Epidermal melanocyte (primary cell): ENCODE measurements around the gene PSMB3.
"Not testable (repeated sequence)": the region's sequence is repeated elsewhere in the genome, so short reads cannot be mapped to it uniquely, and the experiment has no call there.

Experiments used
- DNase-seq: peaks from one replicate; pipeline ENCODE4 v3.0.0; 2011; ENCODE audit warnings: low spot score; ENCODE audit not compliant: insufficient read length

Gene PSMB3

GRCh38 chr17:38716368-38717005, 36.1 kb upstream of the PSMB3 start:
- DNase-seq: no peak

GRCh38 chr17:38717139-38717745, 35.3 kb upstream of the PSMB3 start:
- DNase-seq: no peak

GRCh38 chr17:38719289-38719942, 33.1 kb upstream of the PSMB3 start:
- no peak for DNase-seq

- DNase-seq: no peak
Observed at GRCh38 chr17:38719943-38720641, 32.4 kb upstream of the PSMB3 start.

- no peak for DNase-seq
Observed at GRCh38 chr17:38720941-38721340, 31.6 kb upstream of the PSMB3 start.

GRCh38 chr17:38721802-38722201, 30.7 kb upstream of the PSMB3 start:
- DNase-seq: no peak

GRCh38 chr17:38724337-38724988, 28.1 kb upstream of the PSMB3 start:
- no peak for DNase-seq

- no peak for DNase-seq
Observed at GRCh38 chr17:38725066-38725465, 27.5 kb upstream of the PSMB3 start.

GRCh38 chr17:38726145-38726544, 26.4 kb upstream of the PSMB3 start:
- not testable (repeated sequence) for DNase-seq

GRCh38 chr17:38727736-38728135, 24.8 kb upstream of the PSMB3 start:
- DNase-seq: no peak

GRCh38 chr17:38728290-38728831, 24.2 kb upstream of the PSMB3 start:
- no peak for DNase-seq

- no peak for DNase-seq
Observed at GRCh38 chr17:38729368-38729885, 23.1 kb upstream of the PSMB3 start.

GRCh38 chr17:38729886-38730525, 22.5 kb upstream of the PSMB3 start, which contains the start of gene CISD3:
TSS of gene CISD3 (plus strand) at chr17:38730341. CDS start at chr17:38730359, 18 bp downstream.
- peak; percentile 92 for DNase-seq

- DNase-seq: no peak
Observed at GRCh38 chr17:38730526-38731379, 21.8 kb upstream of the PSMB3 start.

- no peak for DNase-seq
Observed at GRCh38 chr17:38731526-38732294, 20.8 kb upstream of the PSMB3 start.

- DNase-seq: no peak
Observed at GRCh38 chr17:38732376-38733281, 19.9 kb upstream of the PSMB3 start.

GRCh38 chr17:38733282-38733981, 19.1 kb upstream of the PSMB3 start:
- no peak for DNase-seq
